Endothelial cell of hepatic sinusoid (primary cell): Measurements from ENCODE around the gene RAB33A.

Experiments
- in situ Hi-C: cut with HindIII; loops from 2 replicates; pipeline ENCODE4 v1.10.0; 2017; ENCODE audit warnings: low sequenced_read_pairs

RAB33A gene

DNA sequence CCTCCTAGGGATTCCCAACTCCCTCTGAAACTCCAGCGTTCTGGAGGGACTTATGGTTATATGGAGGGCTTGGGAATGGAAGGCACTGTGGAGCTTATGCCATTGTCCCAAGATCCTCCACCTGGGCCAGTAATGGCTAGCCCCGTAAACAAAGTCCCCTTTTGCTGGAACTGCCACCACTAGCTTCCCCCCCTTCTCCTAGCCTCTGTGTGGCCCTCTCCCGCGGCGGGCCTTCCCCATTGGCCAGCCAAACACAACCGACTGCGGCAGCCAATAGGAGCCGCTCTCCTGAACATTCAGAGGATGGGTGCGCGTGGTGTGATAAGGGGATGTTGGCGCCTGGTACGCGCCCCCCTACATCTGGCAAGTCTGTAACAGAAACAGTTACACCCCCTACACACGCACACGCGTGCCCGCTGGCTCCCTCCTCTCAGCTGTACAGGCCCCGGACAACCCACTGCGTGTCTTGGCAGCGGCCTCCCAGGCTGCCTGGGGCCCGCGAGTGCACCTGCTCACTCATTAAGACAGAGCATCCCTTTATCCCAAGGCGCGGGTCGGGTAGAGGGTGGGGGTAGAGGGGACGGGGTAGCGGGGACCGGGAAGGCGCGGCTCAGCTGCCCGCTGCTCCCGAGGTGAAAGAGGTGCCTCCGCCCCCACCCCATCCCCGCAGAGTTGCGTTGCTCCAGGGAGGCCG, 863 bp upstream of the RAB33A start:
- in situ Hi-C loops: no loop called here

DNA sequence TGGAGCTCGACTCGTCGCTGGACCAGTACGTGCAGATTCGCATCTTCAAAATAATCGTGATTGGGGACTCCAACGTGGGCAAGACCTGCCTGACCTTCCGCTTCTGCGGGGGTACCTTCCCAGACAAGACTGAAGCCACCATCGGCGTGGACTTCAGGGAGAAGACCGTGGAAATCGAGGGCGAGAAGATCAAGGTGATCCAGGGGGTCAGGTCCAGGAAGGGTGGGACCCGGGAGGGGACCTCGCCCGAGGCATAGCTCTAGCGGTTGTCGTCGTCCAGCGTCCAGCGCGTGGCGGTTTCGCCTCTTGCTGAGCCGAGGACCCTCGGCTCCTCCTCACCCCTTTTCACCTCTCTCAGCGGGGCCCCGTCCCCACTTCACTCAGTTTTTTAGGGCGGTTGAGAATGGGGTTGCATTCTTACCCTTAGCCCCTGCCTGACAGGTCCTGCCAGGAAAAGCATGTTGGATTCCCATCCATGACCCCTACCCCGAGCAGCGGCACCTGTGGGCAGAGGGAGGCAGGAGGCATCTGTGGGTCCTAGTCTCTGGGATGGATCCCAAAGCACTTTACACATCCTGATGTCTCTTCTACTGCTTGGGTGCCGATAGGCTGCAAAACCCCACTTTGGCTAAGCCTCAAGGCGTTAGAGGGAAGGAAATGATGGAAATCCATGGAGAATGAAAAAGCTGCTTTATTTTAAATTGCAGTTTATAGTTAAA, 524 bp downstream of the RAB33A start:
- in situ Hi-C loops: no loop called here

GRCh38 chrX:130173190-130173895, 1.6 kb downstream of the RAB33A start:
- in situ Hi-C loops: no loop called here

DNA sequence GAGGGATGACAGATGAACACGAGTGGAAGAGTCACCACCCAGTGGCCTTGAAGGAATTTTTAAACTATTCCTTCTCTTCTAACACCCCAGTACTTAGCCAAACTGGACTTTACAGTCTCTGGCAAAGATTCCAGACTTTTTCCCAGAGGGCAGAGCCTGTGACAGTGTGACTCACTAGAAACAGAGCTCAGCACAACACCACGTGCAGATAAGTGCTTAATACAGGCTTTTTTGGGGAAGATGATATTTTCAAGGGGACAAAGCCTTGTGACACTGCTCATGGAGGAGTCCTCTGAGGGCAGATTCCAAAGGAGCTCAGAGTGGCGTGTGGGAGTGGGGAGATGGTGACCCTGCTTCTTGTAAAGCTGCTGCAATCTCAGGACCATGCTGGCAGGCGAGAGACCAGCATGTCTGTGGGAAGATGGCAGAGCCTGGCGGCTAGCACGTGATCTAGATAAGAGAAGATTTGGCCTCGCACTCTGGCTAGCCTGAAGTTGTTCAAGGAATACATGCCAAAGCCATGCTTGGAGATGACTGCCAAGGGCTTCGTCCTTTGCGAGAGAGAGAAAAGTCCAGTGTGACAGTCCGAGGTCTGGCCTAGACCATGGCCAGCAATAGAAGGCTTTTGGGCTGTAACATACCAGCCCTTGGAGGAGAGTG, 2.4 kb downstream of the RAB33A start:
- in situ Hi-C loops: no loop called here

DNA sequence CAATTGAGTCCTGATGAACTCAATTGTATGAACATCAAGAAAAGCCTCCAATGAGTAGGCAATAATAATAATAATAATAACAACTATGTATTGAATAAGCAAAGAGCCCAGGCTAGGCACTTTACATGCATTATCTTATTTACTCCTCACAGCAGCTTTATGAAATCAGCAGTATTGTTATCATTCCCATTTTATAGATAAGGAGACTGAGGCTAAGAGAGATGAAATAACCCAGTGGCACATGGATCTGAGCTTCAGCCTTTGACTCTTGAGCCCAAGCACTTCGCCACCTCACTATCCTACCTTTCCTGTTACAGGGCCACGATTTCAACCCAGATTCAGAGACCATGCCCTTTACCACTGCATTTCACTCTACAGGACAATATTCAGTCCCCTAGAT, 3.2 kb downstream of the RAB33A start:
- in situ Hi-C loops: no loop called here

DNA sequence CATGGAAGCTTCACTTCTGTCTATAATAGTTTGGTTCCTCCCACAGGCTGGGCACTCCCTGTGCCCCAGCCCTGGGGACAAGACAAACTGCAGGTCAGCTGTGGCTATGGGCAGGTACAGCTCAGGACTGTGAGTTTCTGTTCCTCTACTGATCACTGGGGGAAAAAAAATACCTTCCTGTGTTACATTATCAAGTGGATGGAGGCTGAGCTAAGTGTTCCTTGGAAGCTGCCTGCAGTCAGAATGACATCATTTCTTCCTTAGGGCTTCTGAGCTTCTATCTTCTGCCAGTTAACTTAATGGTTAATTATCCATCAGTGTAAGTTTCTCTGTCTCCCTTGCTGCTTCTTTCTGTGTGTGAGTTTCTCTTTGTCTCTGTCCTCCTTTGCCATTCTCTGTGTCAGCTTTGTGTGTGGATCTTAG, 4.6 kb downstream of the RAB33A start:
- in situ Hi-C loops: no loop called here

GRCh38 chrX:130176942-130177341, 5.2 kb downstream of the RAB33A start:
- in situ Hi-C loops: no loop called here

GRCh38 chrX:130179170-130179569, 7.4 kb downstream of the RAB33A start:
- in situ Hi-C loops: no loop called here

- in situ Hi-C loops: no loop called here
Measured at GRCh38 chrX:130179579-130180215, 7.9 kb downstream of the RAB33A start.

DNA sequence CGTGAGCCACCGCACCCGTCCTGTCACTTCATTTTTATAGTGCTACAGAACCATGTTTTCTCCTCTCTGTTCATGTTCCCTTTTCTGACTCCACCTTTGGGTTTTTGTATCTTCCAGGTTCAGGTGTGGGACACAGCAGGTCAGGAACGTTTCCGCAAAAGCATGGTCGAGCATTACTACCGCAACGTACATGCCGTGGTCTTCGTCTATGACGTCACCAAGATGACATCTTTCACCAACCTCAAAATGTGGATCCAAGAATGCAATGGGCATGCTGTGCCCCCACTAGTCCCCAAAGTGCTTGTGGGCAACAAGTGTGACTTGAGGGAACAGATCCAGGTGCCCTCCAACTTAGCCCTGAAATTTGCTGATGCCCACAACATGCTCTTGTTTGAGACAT, 12.4 kb downstream of the RAB33A start:
- in situ Hi-C loops: no loop called here

DNA sequence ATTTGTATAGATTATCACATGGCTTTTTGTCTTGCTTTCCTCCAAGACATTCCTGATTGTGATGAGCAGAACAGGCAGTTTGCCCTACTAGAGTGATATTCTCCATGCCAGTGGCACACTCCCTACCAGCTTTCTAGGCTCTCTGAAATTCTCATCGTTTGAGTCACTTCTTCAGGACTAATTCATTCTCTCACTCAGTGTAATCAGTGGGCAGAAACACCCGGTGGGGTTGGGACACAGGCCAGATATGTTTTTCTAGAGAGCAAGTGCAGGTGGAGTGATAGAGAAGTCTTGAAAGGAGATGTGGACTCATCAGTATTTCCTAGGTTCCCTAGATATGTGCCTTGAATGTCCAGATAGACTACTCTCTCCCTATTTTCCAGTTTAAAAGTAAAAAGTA, 13.1 kb downstream of the RAB33A start:
- in situ Hi-C loops: no loop called here

DNA sequence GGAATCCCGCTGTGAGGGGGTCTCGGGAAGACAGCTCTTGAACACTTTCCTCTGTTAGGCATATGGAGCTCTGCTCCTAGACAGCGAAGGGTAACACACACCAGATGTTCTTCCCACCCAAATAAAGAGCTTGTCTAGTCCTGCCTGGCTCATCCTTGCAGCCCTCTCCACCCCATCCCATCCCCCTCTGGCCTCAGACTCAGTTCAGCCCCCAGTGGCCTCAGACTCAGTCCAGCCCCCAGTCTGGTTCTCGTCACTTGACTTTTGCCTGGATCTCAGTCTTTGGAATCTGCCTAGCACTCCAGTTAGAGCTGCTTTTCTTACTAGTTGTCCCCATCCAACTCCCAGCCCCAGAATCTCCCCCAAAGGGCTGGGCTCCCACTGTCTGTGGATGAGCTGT, 14.9 kb downstream of the RAB33A start:
- in situ Hi-C loops: no loop called here

- in situ Hi-C loops: loop anchor here (10.0 kb wide), 1 partner anchor 56 kb away; no protein-coding TSS in a partner anchor
Measured at GRCh38 chrX:130190801-130191200, 19.0 kb downstream of the RAB33A start.

DNA sequence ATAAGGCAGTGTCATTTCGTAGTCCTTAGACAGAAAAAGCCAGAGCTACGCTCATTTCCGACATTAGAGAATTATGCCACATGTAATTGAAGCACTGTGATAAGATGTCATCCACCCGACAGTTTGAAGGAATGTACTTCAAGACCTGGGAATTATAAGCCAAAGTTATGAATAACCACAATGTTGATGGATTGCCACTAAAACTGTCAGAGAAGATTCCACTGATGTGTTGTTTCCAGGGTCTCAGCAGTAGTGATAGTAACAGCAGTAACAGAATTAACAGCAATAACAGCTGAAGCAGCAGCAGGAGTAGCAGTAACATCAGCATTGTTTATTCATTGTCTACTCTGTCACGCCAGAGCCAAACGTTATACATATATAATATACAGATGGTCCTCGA, 24.7 kb downstream of the RAB33A start:
- in situ Hi-C loops: loop anchor here (10.0 kb wide), 1 partner anchor 62 kb away; no protein-coding TSS in a partner anchor

DNA sequence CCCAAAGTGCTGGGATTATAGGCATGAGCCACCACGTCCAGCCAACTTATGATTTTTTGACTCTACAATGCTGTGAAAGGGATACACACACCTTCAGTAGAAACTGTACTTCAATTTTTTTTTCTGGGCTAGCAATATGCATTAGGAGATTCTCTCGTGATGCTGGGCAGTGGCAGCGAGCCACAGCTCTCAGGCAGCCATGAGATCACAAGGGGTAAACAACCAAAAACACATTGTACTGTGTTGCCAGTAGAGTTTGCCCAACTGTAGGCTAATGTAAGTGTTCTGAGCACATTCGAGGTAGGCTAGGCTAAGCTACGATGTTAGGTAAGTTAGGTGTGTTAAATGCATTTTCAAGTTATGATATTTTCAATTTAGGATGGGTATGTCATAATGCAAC, 25.7 kb downstream of the RAB33A start:
- in situ Hi-C loops: loop anchor here (10.0 kb wide), 1 partner anchor 63 kb away; no protein-coding TSS in a partner anchor

DNA sequence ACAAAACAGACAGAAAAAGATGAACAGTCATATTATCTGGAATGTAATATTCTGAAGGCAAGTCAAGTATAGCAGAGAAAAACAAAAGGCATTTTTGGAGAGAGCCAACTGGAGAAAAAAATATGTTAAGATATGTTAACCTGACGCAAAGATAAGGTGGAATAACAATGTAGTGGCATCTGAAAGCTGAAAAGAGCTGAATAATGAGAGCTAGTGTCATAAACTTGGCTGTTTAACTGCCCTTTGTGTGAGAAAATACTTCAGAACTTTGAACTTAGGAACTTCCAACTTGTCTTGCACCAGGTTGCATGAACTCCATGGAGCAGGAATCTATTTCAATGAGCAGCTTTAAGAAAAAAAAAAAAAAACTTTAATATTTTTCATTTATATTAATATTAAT, 32.9 kb downstream of the RAB33A start:
- in situ Hi-C loops: no loop called here

GRCh38 chrX:130211415-130212186, 39.8 kb downstream of the RAB33A start:
- in situ Hi-C loops: loop anchor here (10.0 kb wide), 1 partner anchor 57 kb away; no protein-coding TSS in a partner anchor

DNA sequence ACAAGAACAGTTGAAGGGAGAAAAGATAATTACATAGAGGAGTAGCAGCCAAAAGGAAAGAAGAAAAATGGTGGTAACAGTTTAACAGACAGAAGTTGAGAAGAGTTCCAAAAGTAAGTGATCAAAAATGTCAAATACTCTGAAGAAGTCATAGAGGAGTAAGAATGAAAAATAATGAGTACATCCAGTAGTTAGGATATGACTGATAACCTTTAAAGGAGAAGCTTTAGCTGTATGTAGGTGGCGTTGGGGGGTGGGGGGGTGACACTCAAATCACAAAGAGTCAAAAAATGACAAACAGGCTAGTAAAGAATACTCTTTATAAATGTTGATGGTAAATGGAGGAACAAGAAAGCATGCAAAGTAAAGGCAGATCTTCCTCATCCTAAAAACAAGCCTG, 40.6 kb downstream of the RAB33A start:
- in situ Hi-C loops: loop anchor here (10.0 kb wide), 1 partner anchor 58 kb away; no protein-coding TSS in a partner anchor

GRCh38 chrX:130213376-130213775, 41.6 kb downstream of the RAB33A start:
- in situ Hi-C loops: loop anchor here (10.0 kb wide), 1 partner anchor 59 kb away; no protein-coding TSS in a partner anchor

DNA sequence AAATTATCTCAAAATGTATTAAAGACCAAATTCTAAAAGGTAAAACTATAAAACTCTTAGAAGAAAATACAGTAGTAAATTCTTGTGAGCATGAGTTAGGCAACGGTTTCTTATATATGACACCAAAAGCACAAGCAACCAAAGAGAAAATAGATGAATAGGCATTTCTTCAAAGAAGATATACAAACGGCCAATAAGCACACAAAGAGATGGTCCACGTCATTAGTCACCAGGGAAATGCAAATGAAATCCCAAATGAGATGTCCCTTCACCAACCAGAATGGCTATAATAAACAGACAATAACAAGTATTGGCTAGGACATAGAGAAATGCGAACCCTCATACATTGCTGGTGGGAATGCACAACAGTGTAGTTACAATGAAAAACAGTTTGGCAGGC, 44.6 kb downstream of the RAB33A start:
- in situ Hi-C loops: loop anchor here (10.0 kb wide), 1 partner anchor 62 kb away; no protein-coding TSS in a partner anchor
